ENCODE measurements around the gene KCNMA1.

- TF ChIP-seq CTCF (IDR thresholded peaks at IDR 0.05) = no peak
- TF ChIP-seq POLR2A (IDR thresholded peaks at IDR 0.05; ENCODE audit: low read depth) = no peak
- TF ChIP-seq POLR2AphosphoS5 (IDR thresholded peaks at IDR 0.05) = no peak
- TF ChIP-seq EP300 (IDR thresholded peaks at IDR 0.05) = no peak
Measured at GRCh38 chr10:76993213-76993612, 644.4 kb downstream of the KCNMA1 start.
